Suprapubic skin (tissue), 4 donors: ENCODE data around the gene NRF1.

Experiments
- EP300 ChIP-seq: sonication (generic); formaldehyde crosslinking; IDR thresholded peaks from one replicate; pipeline ENCODE4 v1.6.1; 2017; ENCODE audit warnings: antibody characterized with exemption
- POLR2A ChIP-seq, 2 donors: fragments of 450-650 bp; IDR thresholded peaks; one replicate each; pipeline ENCODE4 v1.6.1; 2017; ENCODE audit warnings: antibody characterized with exemption in 2 of 2, mild to moderate bottlenecking in 2 of 2, moderate library complexity in 2 of 2
- POLR2AphosphoS5 ChIP-seq, 3 donors: sonication (generic); formaldehyde crosslinking; IDR thresholded peaks; one replicate each; pipeline ENCODE4 v1.6.1; 2017; ENCODE audit warnings: antibody characterized with exemption in 3 of 3
- TF ChIP-seq, protein P1 (sequence below), 2 donors: fragments of 200-600 bp in 1 of 2; fragments of 450-650 bp in 1 of 2; sonication (generic) in 1 of 2; IDR thresholded peaks; one replicate each; pipeline ENCODE4 v1.5.1; 2016 to 2019; ENCODE audit warnings: antibody characterized with exemption in 2 of 2, mild to moderate bottlenecking in 1 of 2, moderate library complexity in 1 of 2

DNA sequence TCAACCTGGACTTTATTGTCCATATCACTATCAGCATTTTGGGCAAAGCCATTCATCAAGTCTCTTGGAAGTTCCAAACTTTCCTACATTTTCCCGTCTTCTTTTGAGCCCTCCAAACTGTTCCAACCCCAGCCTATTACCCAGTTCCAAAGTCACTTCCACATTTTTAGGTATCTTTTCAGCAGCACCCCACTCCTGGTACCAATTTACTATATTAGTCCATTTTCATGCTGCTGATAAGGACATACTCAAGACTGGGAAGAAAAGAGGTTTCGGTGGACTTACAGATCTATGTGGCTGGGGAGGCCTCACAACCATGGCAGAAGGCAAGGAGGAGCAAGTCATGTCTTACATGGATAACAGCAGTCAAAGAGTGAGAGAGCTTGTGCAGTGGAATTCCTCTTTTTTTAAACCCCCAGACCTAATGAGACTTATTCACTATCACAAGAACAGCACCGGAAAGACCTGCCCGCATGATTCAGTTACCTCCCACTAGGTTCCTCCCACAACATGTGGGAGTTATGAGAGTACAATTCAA, 50.2 kb downstream of the NRF1 start:
- TF ChIP-seq POLR2A (IDR thresholded peaks at IDR 0.05) (no peak), POLR2AphosphoS5 (IDR thresholded peaks at IDR 0.05) (no peak), EP300 (no peak)
- TF ChIP-seq, protein P1, sequence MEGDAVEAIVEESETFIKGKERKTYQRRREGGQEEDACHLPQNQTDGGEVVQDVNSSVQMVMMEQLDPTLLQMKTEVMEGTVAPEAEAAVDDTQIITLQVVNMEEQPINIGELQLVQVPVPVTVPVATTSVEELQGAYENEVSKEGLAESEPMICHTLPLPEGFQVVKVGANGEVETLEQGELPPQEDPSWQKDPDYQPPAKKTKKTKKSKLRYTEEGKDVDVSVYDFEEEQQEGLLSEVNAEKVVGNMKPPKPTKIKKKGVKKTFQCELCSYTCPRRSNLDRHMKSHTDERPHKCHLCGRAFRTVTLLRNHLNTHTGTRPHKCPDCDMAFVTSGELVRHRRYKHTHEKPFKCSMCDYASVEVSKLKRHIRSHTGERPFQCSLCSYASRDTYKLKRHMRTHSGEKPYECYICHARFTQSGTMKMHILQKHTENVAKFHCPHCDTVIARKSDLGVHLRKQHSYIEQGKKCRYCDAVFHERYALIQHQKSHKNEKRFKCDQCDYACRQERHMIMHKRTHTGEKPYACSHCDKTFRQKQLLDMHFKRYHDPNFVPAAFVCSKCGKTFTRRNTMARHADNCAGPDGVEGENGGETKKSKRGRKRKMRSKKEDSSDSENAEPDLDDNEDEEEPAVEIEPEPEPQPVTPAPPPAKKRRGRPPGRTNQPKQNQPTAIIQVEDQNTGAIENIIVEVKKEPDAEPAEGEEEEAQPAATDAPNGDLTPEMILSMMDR (IDR thresholded peaks at IDR 0.05) = no peak
